ENCODE results near the gene CEP70.
"Not testable (repeated sequence)": the region's sequence is repeated elsewhere in the genome, so short reads cannot be mapped to it uniquely, and the experiment has no call there.

The CEP70 gene

GRCh38 chr3:138467931-138468330, 126.1 kb downstream of the CEP70 start:
- DNase-seq: no peak

- DNase-seq: no peak
Measured at GRCh38 chr3:138465925-138466324, 128.1 kb downstream of the CEP70 start.

- no peak for DNase-seq
Measured at GRCh38 chr3:138465451-138465850, 128.6 kb downstream of the CEP70 start.

GRCh38 chr3:138464491-138464860, 129.6 kb downstream of the CEP70 start:
- no peak for DNase-seq

- no peak for DNase-seq
Measured at GRCh38 chr3:138463724-138464490, 130.2 kb downstream of the CEP70 start.

GRCh38 chr3:138461896-138462295, 132.2 kb downstream of the CEP70 start:
- DNase-seq: no peak

GRCh38 chr3:138461246-138461645, 132.8 kb downstream of the CEP70 start:
- DNase-seq: no peak

GRCh38 chr3:138460536-138461205, 133.4 kb downstream of the CEP70 start:
- no peak for DNase-seq

GRCh38 chr3:138459619-138460535, 134.2 kb downstream of the CEP70 start:
- DNase-seq: no peak

GRCh38 chr3:138458774-138459499, 135.1 kb downstream of the CEP70 start:
- DNase-seq: no peak

GRCh38 chr3:138457863-138458735, 136.0 kb downstream of the CEP70 start:
- DNase-seq: no peak

- DNase-seq: no peak
Measured at GRCh38 chr3:138456961-138457862, 136.8 kb downstream of the CEP70 start.

- DNase-seq: no peak
Measured at GRCh38 chr3:138455801-138456716, 138.0 kb downstream of the CEP70 start.

GRCh38 chr3:138453940-138454339, 140.1 kb downstream of the CEP70 start:
- DNase-seq: not testable (repeated sequence)

GRCh38 chr3:138452436-138452835, 141.6 kb downstream of the CEP70 start:
- no peak for DNase-seq

GRCh38 chr3:138451595-138452162, 142.4 kb downstream of the CEP70 start:
- no peak for DNase-seq

- DNase-seq: no peak
Measured at GRCh38 chr3:138450704-138451424, 143.2 kb downstream of the CEP70 start.

- DNase-seq: no peak
Measured at GRCh38 chr3:138450181-138450580, 143.9 kb downstream of the CEP70 start.
